Measurements from ENCODE around the gene PBOV1.

GRCh38 chr6:138237463-138237862 is 19.2 kb upstream of the PBOV1 start:
- TF ChIP-seq CTCF (conservative IDR thresholded peaks at IDR 0.05) (no peak), ZFX (IDR thresholded peaks at IDR 0.05) (no peak)

Measured in C4-2B (cell line).